Activated CD4-positive, alpha-beta memory T cell treated with anti-CD3 and anti-CD28 coated beads, Interleukin-2, amount 10 ng/mL, durations not matched to agents 7 days and 5 days (primary cell): ENCODE results near the gene AGPAT4. TPM values are rescaled to one million over a fixed set of nuclear protein-coding genes. Genes with fewer than 3 reads are reported as not detected.

Experiments used
- CTCF ChIA-PET: fragments of 350-600 bp; sonication (Branson Sonifier 250); formaldehyde crosslinking; loops from one replicate; lab custom pipeline; 2021; ENCODE audit warnings: antibody characterized with exemption, inconsistent platforms; lab: Charles Lee
- POLR2A ChIA-PET: fragments of 350-600 bp; sonication (Branson Sonifier 250); formaldehyde crosslinking; loops from one replicate; lab custom pipeline; 2021; ENCODE audit warnings: antibody characterized with exemption; lab: Charles Lee
- DNase-seq: peaks from one replicate; pipeline ENCODE4 v3.0.0-alpha.2; 2020
- H3K27ac Mint-ChIP-seq: one replicate; pipeline ENCODE4 v1.8.0; 2021; ENCODE audit warnings: mild to moderate bottlenecking, mixed read lengths
- H3K27me3 Mint-ChIP-seq: one replicate; pipeline ENCODE4 v1.8.0; 2021; ENCODE audit warnings: mixed read lengths
- H3K36me3 Mint-ChIP-seq: one replicate; pipeline ENCODE4 v1.8.0; 2021; ENCODE audit warnings: low read depth, mixed read lengths
- H3K4me1 Mint-ChIP-seq: one replicate; pipeline ENCODE4 v1.8.0; 2021; ENCODE audit warnings: mixed read lengths
- H3K4me3 Mint-ChIP-seq: one replicate; pipeline ENCODE4 v1.8.0; 2021; ENCODE audit warnings: mild to moderate bottlenecking, mixed read lengths
- H3K9me3 Mint-ChIP-seq: one replicate; pipeline ENCODE4 v1.8.0; 2021; ENCODE audit warnings: mixed read lengths
- total RNA-seq, 2 experiments: library from RNA; stranded (reverse); gene quantifications; one replicate each; pipeline ENCODE4 v1.2.3, GENCODE V29; 2021

Gene AGPAT4
- total RNA-seq, 2 experiments from 2014 or later, result 13.9 to 14.3 TPM

DNA sequence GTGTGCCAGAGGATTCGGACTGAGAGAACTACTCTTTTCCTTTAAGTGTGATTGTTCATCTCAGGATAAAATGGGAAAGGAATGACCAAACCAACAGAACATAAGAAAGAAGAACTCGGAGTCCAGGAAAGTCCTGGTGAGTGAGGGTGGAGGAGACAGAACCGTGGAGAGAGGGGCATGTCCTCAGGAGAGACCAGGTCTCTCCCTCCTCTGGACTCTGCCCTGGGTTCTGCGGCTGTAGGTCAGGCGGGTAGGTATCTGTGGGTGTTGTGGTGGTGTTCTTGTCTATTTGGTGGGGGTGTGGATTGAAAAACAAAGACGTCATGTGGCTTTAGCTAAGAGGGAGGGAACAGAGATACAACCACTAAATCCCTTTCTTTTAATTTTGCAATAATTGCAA, 29.1 kb upstream of the AGPAT4 start:
- ChIA-PET POLR2A (no interaction called here), CTCF (no interaction called here)
- H3K4me3 Mint-ChIP-seq, result no peak overlapping the region
- DNase-seq, result no peak
- H3K36me3 Mint-ChIP-seq, result no peaks in the 10 kb centered on the region
- peaks cover 7% of the 10 kb centered on the region for H3K27me3 Mint-ChIP-seq
- H3K27ac Mint-ChIP-seq, result no peak overlapping the region
- no peaks in the 10 kb centered on the region for H3K9me3 Mint-ChIP-seq
- H3K4me1 Mint-ChIP-seq, result no peaks in the 10 kb centered on the region

DNA sequence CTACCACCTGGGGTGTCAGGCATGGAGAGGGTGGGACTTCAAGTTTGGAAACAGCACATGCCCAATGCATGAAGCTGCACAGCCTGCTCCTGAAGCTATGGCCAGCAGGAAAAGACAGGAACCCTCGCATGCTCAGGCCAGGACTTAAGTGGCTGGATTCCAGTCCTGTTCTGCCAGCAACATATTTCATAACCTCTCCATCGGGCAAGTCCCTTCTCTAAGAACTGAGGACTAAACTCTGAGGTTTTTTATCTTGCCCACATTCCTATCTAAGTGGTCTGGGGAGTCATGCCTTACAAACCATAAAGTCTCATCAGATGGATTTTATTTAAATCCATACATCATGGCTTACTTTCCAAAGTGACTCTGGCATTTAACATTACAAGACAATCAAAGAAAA, 27.5 kb upstream of the AGPAT4 start:
- Mint-ChIP-seq H3K27me3 (peaks cover 4% of the 10 kb centered on the region), H3K4me3 (no peak overlapping the region), H3K27ac (no peak overlapping the region), H3K4me1 (no peaks in the 10 kb centered on the region), H3K9me3 (no peaks in the 10 kb centered on the region), H3K36me3 (no peaks in the 10 kb centered on the region)
- ChIA-PET CTCF (no interaction called here), POLR2A (no interaction called here)
- DNase-seq, result no peak

DNA sequence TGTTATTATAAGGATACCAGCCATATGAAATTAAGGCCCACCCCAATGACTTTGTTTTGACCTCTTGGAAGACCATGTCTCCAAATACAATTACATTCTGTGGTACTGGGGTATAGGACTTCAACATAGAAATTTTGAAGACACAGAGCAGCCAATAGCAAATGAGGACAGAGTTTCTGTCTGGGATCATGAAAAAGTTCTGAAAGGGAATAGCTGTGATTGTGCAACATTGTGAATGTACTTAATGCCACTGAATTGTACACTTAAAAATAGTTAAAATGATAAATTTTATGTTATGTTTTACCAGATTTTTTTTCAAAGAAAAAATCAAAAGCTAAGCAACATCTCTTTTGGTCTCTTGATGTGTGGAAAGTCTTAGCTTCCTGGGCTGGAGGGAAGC, 27.0 kb upstream of the AGPAT4 start:
- Mint-ChIP-seq H3K27me3 (peaks cover 4% of the 10 kb centered on the region), H3K4me3 (no peak overlapping the region), H3K4me1 (no peaks in the 10 kb centered on the region), H3K36me3 (no peaks in the 10 kb centered on the region), H3K27ac (no peak overlapping the region), H3K9me3 (no peaks in the 10 kb centered on the region)
- ChIA-PET CTCF (no interaction called here), POLR2A (no interaction called here)
- DNase-seq, result no peak

- no peak for DNase-seq
- no peaks in the 10 kb centered on the region for H3K4me1 Mint-ChIP-seq
- H3K27ac Mint-ChIP-seq, result no peak overlapping the region
- no peaks in the 10 kb centered on the region for H3K9me3 Mint-ChIP-seq
- H3K27me3 Mint-ChIP-seq, result peaks cover 4% of the 10 kb centered on the region
- H3K36me3 Mint-ChIP-seq, result no peaks in the 10 kb centered on the region
- CTCF ChIA-PET, result no interaction called here
- no peak overlapping the region for H3K4me3 Mint-ChIP-seq
- POLR2A ChIA-PET, result no interaction called here
Observed at GRCh38 chr6:161299726-161300125, 25.9 kb upstream of the AGPAT4 start.

GRCh38 chr6:161295784-161296183, 21.9 kb upstream of the AGPAT4 start:
- ChIA-PET CTCF (no interaction called here), POLR2A (interaction anchor here (1.0 kb wide), 1 partner anchor 22 kb away, joined by 3 read pairs; the partner anchor contains the start of gene AGPAT4)

GRCh38 chr6:161292650-161293281, 18.9 kb upstream of the AGPAT4 start:
- H3K36me3 Mint-ChIP-seq, result no peaks in the 10 kb centered on the region
- no peak overlapping the region for H3K27ac Mint-ChIP-seq
- H3K4me3 Mint-ChIP-seq, result no peak overlapping the region
- no peaks in the 10 kb centered on the region for H3K4me1 Mint-ChIP-seq
- CTCF ChIA-PET, result no interaction called here
- POLR2A ChIA-PET, result no interaction called here
- no peaks in the 10 kb centered on the region for H3K9me3 Mint-ChIP-seq
- H3K27me3 Mint-ChIP-seq, result peaks cover 2% of the 10 kb centered on the region
- no peak for DNase-seq

More at GRCh38 chr6:161295784-161296183, 21.9 kb upstream of the AGPAT4 start:
- H3K4me3 Mint-ChIP-seq, result no peak overlapping the region
- H3K9me3 Mint-ChIP-seq, result no peaks in the 10 kb centered on the region
- DNase-seq, result no peak
- H3K4me1 Mint-ChIP-seq, result no peaks in the 10 kb centered on the region
- H3K27me3 Mint-ChIP-seq, result peaks cover 4% of the 10 kb centered on the region
- no peak overlapping the region for H3K27ac Mint-ChIP-seq
- no peaks in the 10 kb centered on the region for H3K36me3 Mint-ChIP-seq

DNA sequence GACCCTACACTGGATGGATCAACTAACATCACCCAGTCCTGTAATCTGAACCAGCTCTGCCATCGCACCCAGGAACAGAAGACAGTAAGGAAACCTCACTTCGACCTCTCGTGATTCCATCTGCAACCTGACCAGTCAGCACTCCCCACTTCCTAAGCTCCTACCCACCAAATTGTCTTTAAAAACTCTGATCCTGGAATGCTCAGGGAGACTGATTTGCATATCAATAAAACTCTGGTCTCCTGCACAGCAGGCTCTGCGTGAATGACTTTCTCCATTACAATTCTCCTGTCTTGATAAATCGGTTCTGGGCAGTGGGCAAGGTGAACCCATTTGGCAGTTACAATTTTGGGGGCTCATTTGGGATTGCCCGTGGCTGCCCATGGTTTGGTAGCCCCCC, 18.3 kb upstream of the AGPAT4 start:
- Mint-ChIP-seq H3K4me1 (no peaks in the 10 kb centered on the region), H3K27ac (no peak overlapping the region), H3K27me3 (peaks cover 2% of the 10 kb centered on the region), H3K4me3 (no peak overlapping the region), H3K36me3 (no peaks in the 10 kb centered on the region), H3K9me3 (no peaks in the 10 kb centered on the region)
- no peak for DNase-seq
- CTCF ChIA-PET, result no interaction called here
- POLR2A ChIA-PET, result no interaction called here

GRCh38 chr6:161290751-161291150, 16.9 kb upstream of the AGPAT4 start:
- Mint-ChIP-seq H3K36me3 (no peaks in the 10 kb centered on the region), H3K27me3 (peaks cover 7% of the 10 kb centered on the region), H3K4me3 (no peak overlapping the region), H3K27ac (no peak overlapping the region), H3K9me3 (no peaks in the 10 kb centered on the region), H3K4me1 (no peaks in the 10 kb centered on the region)
- ChIA-PET CTCF (no interaction called here), POLR2A (no interaction called here)
- DNase-seq, result no peak

- H3K4me1 Mint-ChIP-seq, result peaks cover 14% of the 10 kb centered on the region
- CTCF ChIA-PET, result interaction anchor here (1.3 kb wide), 1 partner anchor 11 kb away, joined by 3 read pairs; the partner anchor contains the start of gene AGPAT4
- peaks cover 23% of the 10 kb centered on the region for H3K27me3 Mint-ChIP-seq
- peak overlapping the region; percentile 14 for H3K27ac Mint-ChIP-seq
- no peak for DNase-seq
- H3K36me3 Mint-ChIP-seq, result peaks cover 2% of the 10 kb centered on the region
- H3K9me3 Mint-ChIP-seq, result peaks cover 6% of the 10 kb centered on the region
- POLR2A ChIA-PET, result interaction anchor here (1.6 kb wide), 1 partner anchor 11 kb away, joined by 6 read pairs; the partner anchor contains the start of gene AGPAT4
- no peak overlapping the region for H3K4me3 Mint-ChIP-seq
Observed at GRCh38 chr6:161284653-161285052, 10.8 kb upstream of the AGPAT4 start.

DNA sequence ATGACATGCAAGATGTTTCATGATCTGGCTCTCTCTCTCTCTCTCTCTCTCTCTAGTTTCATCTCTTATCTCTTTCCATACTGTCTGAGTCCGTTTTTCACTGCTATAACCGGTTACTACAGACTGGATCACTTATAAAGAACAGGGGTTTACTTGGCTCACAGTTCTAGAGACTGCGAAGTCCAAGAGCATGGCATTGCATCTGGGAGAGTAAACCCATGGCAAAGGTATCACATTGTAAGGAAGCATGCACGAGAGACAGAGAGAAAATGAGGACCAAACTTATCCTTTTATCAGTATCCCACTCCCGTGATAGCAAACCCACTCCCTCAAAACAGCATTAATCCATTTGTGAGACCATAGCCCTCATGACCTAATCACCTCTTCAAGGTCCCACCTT, 7.2 kb upstream of the AGPAT4 start:
- Mint-ChIP-seq H3K4me3 (no peak overlapping the region), H3K36me3 (peaks cover 2% of the 10 kb centered on the region), H3K27me3 (peaks cover 27% of the 10 kb centered on the region), H3K27ac (no peak overlapping the region), H3K9me3 (peaks cover 6% of the 10 kb centered on the region), H3K4me1 (peaks cover 14% of the 10 kb centered on the region)
- ChIA-PET CTCF (no interaction called here), POLR2A (no interaction called here)
- DNase-seq, result no peak

DNA sequence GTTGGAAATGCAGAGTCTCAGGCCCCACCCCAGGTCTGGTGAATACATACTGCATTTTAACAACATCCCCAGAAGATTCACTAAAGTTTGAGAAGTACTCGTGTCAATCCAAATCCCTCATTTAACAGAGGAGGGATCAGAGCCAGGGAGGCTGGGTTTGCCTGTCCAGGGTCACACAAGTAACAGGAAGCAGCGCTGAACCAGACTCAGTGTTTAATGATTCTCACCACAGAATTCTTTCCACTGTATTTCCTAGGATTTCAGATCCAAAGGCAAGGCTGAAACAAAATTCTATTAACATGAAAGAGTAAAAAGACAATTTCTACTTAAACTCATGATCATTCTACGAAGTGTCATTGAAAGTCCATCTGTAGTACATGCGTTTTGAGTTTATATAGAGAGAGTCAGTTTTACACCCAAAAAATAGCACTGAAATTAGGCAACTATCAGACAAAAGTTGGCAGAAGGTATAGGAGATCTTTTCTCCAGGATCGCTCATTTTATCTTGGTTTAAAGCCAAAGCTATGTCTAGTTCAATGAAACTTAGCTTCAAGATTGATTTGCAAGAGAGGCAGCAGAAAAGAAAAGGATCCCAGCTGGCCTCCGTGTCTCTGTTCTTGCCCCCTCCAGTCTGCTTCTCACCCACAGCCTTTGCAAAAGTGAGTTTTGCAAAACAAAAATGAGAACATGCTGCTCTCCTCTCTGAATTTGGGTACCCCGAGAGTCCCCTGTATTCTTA, 6.0 kb upstream of the AGPAT4 start:
- Mint-ChIP-seq H3K4me1 (peaks cover 8% of the 10 kb centered on the region), H3K36me3 (peaks cover 4% of the 10 kb centered on the region), H3K4me3 (no peak overlapping the region), H3K27me3 (peaks cover 31% of the 10 kb centered on the region), H3K9me3 (peaks cover 6% of the 10 kb centered on the region), H3K27ac (no peak overlapping the region)
- DNase-seq, result no peak
- POLR2A ChIA-PET, result no interaction called here
- CTCF ChIA-PET, result interaction anchor here (0.9 to 1.3 kb wide), 2 partner anchors 91 to 287 kb away, joined by 3 to 5 read pairs; no protein-coding TSS in a partner anchor

- H3K4me1 Mint-ChIP-seq, result peaks cover 22% of the 10 kb centered on the region
- ChIA-PET CTCF (interaction anchor here (0.9 kb wide), 1 partner anchor 9 kb away, joined by 3 read pairs; no protein-coding TSS in a partner anchor), POLR2A (no interaction called here)
- peaks cover 3% of the 10 kb centered on the region for H3K9me3 Mint-ChIP-seq
- no peak overlapping the region for H3K27ac Mint-ChIP-seq
- DNase-seq, result no peak
- peaks cover 5% of the 10 kb centered on the region for H3K36me3 Mint-ChIP-seq
- peaks cover 29% of the 10 kb centered on the region for H3K27me3 Mint-ChIP-seq
- no peak overlapping the region for H3K4me3 Mint-ChIP-seq
Observed at GRCh38 chr6:161276605-161277155, 2.8 kb upstream of the AGPAT4 start.

GRCh38 chr6:161274898-161275297, 1.0 kb upstream of the AGPAT4 start:
- ChIA-PET CTCF (interaction anchor here (1.2 to 2.7 kb wide), 3 partner anchors 49 to 283 kb away, joined by 4 to 12 read pairs (median 12); partner anchors contain the start of gene MAP3K4), POLR2A (interaction anchor here (1.2 to 3.2 kb wide), 7 partner anchors 14 to 198 kb away, joined by 4 to 30 read pairs (median 6); no protein-coding TSS in a partner anchor)
- peaks cover 9% of the 10 kb centered on the region for H3K36me3 Mint-ChIP-seq
- no peak overlapping the region for H3K27ac Mint-ChIP-seq
- peaks cover 31% of the 10 kb centered on the region for H3K4me1 Mint-ChIP-seq
- peaks cover 15% of the 10 kb centered on the region for H3K27me3 Mint-ChIP-seq
- H3K4me3 Mint-ChIP-seq, result no peak overlapping the region
- DNase-seq, result no peak
- no peaks in the 10 kb centered on the region for H3K9me3 Mint-ChIP-seq
